Kidney epithelial cell (primary cell): ENCODE measurements around the gene EPHB3. TPM values are rescaled to one million over a fixed set of nuclear protein-coding genes. Genes with fewer than 3 reads are reported as not detected.
A peak's percentile ranks its signal among the peaks of the same experiment; 100 is the strongest.

Experiments
- DNase-seq: peaks from one replicate; pipeline ENCODE4 v3.0.0-alpha.2; 2010; ENCODE audit warnings: low read depth
- H3K27me3 ChIP-seq: 2 replicates; pipeline ENCODE4 v1.6.0; 2011; ENCODE audit warnings: low read length; ENCODE audit not compliant: control insufficient read depth, insufficient read depth
- H3K36me3 ChIP-seq: 2 replicates; pipeline ENCODE4 v1.5.1; 2011; ENCODE audit warnings: low read length; ENCODE audit not compliant: control insufficient read depth, insufficient read depth
- H3K4me3 ChIP-seq: 2 replicates; pipeline ENCODE4 v1.5.1; 2011; ENCODE audit warnings: low read depth, mild to moderate bottlenecking, control low read depth, low read length
- total RNA-seq: library from RNA; depleted of rRNA; stranded (reverse); fragments of >200 nt; gene quantifications from 2 replicates; pipeline ENCODE4 v1.2.3, GENCODE V29; 2015
- TF ChIP-seq, protein P1 (sequence below): IDR thresholded peaks from 2 replicates; pipeline ENCODE4 v1.5.1; 2011; ENCODE audit warnings: mild to moderate bottlenecking, moderate library complexity, low read length, control low read depth, inconsistent platforms; ENCODE audit not compliant: insufficient read depth, poor library complexity, severe bottlenecking

The EPHB3 gene
- total RNA-seq, 1 donor from 2014 or later, result 1.5 TPM

DNA sequence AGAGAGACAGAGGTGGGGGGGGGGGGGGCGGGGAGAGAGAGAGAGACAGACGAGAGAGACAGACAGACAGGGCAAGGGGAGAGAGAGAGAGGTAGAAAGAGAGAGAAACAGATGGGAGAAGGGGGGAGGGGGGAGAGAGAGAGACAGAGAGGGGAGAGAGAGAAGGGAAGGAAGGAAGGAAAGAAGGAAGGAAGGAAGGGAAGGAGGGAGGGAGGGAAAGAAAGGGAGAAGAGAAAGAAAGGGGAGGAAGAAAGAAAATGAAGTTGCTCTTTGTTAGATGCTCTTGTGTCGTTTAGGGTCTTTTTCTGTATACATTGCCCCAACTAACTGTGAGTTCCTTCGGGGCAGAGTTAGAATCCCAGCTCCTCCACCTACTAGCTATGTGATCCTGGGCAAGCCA lies 19.0 kb upstream of the EPHB3 start:
- H3K27me3 ChIP-seq, result peaks cover 33% of the 10 kb centered on the region
- H3K36me3 ChIP-seq, result no peaks in the 10 kb centered on the region
- TF ChIP-seq, protein P1, sequence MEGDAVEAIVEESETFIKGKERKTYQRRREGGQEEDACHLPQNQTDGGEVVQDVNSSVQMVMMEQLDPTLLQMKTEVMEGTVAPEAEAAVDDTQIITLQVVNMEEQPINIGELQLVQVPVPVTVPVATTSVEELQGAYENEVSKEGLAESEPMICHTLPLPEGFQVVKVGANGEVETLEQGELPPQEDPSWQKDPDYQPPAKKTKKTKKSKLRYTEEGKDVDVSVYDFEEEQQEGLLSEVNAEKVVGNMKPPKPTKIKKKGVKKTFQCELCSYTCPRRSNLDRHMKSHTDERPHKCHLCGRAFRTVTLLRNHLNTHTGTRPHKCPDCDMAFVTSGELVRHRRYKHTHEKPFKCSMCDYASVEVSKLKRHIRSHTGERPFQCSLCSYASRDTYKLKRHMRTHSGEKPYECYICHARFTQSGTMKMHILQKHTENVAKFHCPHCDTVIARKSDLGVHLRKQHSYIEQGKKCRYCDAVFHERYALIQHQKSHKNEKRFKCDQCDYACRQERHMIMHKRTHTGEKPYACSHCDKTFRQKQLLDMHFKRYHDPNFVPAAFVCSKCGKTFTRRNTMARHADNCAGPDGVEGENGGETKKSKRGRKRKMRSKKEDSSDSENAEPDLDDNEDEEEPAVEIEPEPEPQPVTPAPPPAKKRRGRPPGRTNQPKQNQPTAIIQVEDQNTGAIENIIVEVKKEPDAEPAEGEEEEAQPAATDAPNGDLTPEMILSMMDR, result no peak
- H3K4me3 ChIP-seq, result no peak overlapping the region
- DNase-seq, result no peak

DNA sequence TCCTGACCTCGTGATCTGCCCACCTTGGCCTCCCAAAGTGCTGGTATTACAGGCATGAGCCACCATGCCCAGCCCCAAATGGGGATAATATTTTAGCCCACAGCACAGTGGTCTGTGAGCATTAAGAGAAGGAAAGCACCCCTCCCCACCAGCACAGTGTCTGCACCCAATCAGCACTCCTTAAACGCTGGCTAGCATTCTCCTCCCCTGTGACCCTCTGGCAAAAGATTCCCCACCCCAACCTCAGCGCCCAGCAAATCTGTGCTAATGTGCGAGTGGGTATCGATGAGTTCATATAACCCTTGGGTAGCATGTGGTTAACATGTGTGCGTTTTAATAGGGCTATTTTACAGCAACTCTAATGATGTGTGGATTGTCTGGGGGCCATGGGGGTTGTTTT lies 18.3 kb upstream of the EPHB3 start:
- peaks cover 33% of the 10 kb centered on the region for H3K27me3 ChIP-seq
- no peak for DNase-seq
- TF ChIP-seq, protein P1, result no peak
- H3K36me3 ChIP-seq, result no peaks in the 10 kb centered on the region
- no peak overlapping the region for H3K4me3 ChIP-seq

DNA sequence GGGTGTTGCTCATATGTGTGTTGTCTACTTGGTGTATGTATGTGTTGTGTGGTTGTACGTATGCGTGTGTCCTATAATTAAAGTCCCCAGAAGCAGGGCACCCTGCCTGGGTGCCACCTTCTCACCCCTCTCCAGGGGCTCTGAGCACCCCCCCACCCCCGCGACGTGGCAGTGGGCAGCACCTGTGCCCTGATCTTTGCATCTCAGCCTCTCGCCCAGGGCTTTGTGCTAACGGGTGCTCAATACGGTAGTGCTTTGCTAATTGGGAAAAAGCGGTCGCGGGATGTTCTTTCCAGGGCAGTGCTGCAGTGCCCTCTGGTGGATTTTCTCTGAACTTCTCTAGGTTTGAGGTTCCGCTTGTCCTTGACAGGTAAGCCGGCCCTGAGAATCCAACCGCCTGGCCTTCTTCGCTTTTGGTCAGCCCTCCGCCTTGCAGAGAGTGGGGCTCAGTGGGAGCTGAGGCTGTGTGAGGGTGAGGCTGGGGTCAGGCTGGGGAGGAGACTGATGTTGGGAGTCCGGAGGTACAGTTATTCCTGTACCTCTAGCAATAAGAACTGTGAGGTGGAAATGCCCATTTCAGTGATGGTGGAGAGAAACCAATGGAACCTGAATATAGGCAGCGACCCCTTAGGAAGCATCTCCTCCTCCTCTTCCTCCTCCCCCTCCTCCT lies 17.6 kb upstream of the EPHB3 start:
- Histone ChIP-seq H3K27me3 (peaks cover 26% of the 10 kb centered on the region), H3K4me3 (no peak overlapping the region), H3K36me3 (no peaks in the 10 kb centered on the region)
- peak; percentile 23 for DNase-seq
- TF ChIP-seq, protein P1, result peak; percentile 81

DNA sequence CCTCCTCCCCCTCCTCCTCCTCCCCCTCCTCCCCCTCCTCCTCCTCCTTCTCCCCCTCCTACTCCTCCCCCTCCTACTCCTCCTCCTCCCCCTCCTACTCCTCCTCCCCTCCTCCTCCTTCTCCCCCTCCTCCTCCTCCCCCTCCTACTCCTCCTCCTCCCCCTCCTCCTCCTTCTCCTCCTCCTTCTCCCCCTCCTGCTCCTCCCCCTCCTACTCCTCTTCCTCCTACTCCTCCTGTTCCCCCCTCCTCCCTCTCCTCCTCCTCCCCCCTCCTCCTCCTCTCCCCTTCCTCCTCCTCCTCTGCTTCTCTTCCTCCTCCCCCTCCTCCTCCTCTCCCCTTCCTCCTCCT lies 17.1 kb upstream of the EPHB3 start:
- H3K36me3 ChIP-seq, result no peaks in the 10 kb centered on the region
- no peak overlapping the region for H3K4me3 ChIP-seq
- TF ChIP-seq, protein P1, result no peak
- H3K27me3 ChIP-seq, result peaks cover 23% of the 10 kb centered on the region
- DNase-seq, result no peak

DNA sequence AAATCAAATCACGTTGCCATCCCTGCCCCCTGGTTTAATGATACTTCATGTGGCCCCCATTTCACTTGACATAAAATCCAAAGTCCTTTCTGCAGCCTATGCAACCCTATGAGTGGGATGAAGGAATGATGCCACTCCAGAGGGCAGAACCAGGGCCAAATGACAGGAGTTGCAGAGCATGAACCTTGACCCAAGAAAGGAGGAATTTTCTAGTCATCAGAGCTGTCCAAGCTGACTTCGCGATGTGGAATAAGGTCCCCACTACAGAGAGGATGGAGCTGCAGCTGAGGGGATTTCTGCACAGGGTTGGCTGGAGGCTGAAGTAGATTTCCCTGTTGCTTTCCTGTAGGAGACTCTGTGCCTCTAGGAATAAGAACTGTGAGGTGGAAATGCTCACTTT lies 15.8 kb upstream of the EPHB3 start:
- H3K36me3 ChIP-seq, result no peaks in the 10 kb centered on the region
- no peak for DNase-seq
- TF ChIP-seq, protein P1, result no peak
- H3K27me3 ChIP-seq, result peaks cover 22% of the 10 kb centered on the region
- H3K4me3 ChIP-seq, result no peak overlapping the region

DNA sequence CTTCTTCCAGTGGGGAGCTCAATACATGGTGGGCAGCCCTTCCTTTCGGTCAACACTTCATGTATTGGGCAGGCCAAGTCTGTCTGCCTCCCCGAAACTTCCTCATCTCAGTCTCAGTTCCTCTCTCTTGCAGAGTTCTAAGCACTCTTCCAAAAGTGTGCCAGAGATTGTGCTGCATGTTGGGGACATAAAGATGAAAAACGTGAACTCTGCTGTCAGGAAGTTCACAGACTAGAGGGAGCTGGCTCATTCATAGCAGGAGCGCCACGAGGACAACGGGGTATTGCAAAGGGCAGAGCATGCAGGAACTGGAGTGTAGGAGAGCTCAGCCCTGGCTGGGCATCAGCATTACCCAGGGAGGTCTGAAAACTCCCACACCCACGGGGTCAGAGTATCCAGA lies 15.3 kb upstream of the EPHB3 start:
- no peak for DNase-seq
- peaks cover 23% of the 10 kb centered on the region for H3K27me3 ChIP-seq

More for the DNA sequence above, 15.3 kb upstream of the EPHB3 start:
- Histone ChIP-seq H3K36me3 (no peaks in the 10 kb centered on the region), H3K4me3 (no peak overlapping the region)
- TF ChIP-seq, protein P1, result no peak
